Spleen (tissue), 7 donors: ENCODE measurements around the gene PPP2R5C.

ENCODE experiments used
- CTCF ChIP-seq, 11 experiments: fragments of 200-600 bp in 7 of 11; fragments of 450-650 bp in 4 of 11; sonication (generic) in 4 of 11; IDR thresholded peaks in 8 of 11; conservative IDR thresholded peaks in 3 of 11; 1 replicate in 7 of 11; 2 replicates in 4 of 11; pipeline versions ENCODE4 v1.4.0 to v1.8.0; 2016 to 2021; ENCODE audit warnings: antibody characterized with exemption in 11 of 11, inconsistent platforms in 4 of 11, mild to moderate bottlenecking in 1 of 11
- POLR2A ChIP-seq, 3 donors: fragments of 450-650 bp; IDR thresholded peaks; one replicate each; pipeline ENCODE4 v1.5.1; 2017; ENCODE audit warnings: antibody characterized with exemption in 3 of 3, mild to moderate bottlenecking in 1 of 3
- donor health status: DM: no; HTN: no; CAD: no; lungs with moderate emphysema.
- donor health status: DM: no; HTN: no; CAD: no.
- donor health status: DM: no; HTN: no; CAD: no.

GRCh38 chr14:101900253-101900652, 138.7 kb downstream of the PPP2R5C start:
- TF ChIP-seq POLR2A (IDR thresholded peaks at IDR 0.05) (no peak), CTCF (IDR thresholded peaks at IDR 0.05 in 8 of 11, conservative IDR thresholded peaks at IDR 0.05 in 3 of 11) (no peak)
